GM12873 (cell line): ENCODE measurements around the gene FXYD4.

ENCODE experiments used
- TF ChIP-seq, protein P1 (sequence below): IDR thresholded peaks from 2 replicates; pipeline ENCODE4 v1.5.1; 2012; ENCODE audit warnings: low read depth, mild to moderate bottlenecking, moderate library complexity, low read length, control low read depth; ENCODE audit not compliant: insufficient read depth; ENCODE audit errors: missing control alignments

FXYD4 gene

DNA sequence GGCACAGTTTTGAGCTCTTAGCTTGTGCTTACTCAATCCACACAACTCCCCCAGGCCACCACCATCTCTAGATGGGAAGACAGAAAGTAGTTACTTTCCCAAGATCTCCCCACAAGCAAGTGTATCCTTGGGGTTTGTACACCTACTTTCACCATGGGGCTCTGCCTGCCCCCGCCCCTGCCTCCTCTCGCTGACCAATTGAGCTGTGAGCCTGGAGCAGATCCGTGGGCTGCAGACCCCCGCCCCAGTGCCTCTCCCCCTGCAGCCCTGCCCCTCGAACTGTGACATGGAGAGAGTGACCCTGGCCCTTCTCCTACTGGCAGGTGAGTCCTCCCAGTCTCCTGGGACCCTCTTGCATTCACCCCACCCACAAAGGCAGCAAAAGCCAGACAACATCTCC lies 2.0 kb downstream of the FXYD4 start:
- TF ChIP-seq, protein P1, sequence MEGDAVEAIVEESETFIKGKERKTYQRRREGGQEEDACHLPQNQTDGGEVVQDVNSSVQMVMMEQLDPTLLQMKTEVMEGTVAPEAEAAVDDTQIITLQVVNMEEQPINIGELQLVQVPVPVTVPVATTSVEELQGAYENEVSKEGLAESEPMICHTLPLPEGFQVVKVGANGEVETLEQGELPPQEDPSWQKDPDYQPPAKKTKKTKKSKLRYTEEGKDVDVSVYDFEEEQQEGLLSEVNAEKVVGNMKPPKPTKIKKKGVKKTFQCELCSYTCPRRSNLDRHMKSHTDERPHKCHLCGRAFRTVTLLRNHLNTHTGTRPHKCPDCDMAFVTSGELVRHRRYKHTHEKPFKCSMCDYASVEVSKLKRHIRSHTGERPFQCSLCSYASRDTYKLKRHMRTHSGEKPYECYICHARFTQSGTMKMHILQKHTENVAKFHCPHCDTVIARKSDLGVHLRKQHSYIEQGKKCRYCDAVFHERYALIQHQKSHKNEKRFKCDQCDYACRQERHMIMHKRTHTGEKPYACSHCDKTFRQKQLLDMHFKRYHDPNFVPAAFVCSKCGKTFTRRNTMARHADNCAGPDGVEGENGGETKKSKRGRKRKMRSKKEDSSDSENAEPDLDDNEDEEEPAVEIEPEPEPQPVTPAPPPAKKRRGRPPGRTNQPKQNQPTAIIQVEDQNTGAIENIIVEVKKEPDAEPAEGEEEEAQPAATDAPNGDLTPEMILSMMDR, result no peak

DNA sequence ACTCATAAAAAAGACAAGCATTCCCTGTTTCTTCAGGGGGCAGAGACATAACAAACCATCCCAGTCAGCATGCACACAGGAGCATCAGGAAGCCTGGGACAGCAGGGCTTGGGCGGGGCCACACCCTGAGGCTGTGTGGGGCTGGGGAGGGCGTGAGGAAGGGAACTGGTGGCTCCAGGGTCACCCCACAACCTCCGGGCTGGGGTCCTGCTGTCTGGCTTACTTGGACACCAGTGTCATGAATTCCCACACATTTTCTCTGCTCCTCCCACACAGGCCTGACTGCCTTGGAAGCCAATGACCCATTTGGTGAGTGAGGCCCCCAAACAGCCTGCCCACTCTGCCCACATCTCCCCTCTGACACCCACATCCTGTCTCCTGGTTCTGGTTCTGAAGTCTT lies 2.8 kb downstream of the FXYD4 start:
- TF ChIP-seq, protein P1, result no peak

DNA sequence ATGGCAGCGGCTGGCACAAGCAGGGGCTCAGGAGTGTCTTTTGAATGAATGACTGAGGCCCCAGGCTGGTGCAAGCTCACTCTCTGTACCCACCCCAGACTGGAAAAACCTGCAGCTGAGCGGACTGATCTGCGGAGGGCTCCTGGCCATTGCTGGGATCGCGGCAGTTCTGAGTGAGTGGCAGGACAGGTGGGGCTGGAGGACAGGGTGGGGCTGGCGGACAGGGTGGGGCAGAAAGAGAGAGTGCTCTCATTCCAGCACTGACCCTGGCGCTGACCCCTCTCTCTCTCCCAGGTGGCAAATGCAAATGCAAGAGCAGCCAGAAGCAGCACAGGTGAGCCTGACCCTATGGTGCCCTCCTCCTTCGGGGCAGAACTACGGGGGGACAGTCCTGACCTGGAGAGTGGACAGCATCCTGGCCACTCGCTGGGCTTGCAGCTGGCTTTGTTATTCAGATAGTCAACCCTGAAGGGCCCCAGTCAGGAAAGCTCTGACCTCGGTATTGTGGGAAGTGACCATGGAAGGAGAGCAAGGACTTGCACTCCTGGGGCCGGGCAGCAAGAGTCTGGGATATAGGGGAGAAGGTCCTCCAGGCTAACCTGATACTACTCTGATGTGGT lies 4.1 kb downstream of the FXYD4 start:
- TF ChIP-seq, protein P1, result no peak

DNA sequence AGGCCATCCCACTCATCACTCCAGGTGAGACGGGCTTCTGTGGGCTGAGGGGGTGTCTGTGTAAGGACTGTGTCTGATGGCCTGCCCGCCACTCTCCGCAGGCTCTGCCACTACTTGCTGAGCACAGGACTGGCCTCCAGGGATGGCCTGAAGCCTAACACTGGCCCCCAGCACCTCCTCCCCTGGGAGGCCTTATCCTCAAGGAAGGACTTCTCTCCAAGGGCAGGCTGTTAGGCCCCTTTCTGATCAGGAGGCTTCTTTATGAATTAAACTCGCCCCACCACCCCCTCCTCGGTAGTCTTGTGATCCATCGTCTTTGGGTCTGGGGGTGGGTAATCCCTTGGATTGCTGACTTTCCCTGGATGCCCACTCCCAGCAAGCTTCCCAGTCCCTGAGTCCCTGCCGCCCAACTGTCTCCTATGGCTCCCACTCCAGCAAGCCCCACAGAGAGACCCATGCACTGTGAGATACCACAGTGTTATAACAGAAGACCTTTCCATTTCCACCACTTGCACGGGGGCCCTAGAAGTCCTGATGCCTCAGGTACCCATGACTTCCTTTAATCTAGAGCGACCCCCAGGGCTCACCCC lies 4.7 kb downstream of the FXYD4 start:
- TF ChIP-seq, protein P1, result no peak

DNA sequence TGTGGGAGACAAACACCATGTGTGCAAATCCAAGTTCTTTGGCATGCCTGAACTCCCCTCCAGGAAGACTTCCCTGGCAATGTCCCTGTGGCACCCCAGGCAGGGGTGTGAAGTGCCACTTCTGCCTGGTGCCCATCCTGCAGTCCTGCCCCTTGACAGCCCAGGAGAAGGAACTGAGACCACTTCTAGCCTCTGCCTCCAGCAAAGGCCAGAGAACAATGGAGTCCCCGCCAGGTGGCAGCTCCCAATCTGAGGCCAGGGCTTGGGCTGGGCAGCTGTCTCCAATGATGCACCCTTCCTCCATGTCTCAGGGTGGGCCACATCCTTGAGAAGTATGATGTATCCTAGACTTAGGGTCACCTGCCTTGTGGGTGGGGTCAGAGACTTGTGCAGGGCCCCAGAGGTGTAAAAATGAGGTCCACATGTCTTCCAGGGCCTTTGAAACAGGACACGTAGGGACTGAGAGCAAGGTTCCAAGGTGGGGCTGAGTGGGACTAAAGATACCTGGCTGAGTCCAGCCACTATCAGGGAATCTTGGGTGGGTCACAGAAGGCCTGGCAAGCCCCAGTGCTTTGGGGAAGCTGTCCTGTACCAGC lies 5.5 kb downstream of the FXYD4 start:
- TF ChIP-seq, protein P1, result peak; percentile 31

DNA sequence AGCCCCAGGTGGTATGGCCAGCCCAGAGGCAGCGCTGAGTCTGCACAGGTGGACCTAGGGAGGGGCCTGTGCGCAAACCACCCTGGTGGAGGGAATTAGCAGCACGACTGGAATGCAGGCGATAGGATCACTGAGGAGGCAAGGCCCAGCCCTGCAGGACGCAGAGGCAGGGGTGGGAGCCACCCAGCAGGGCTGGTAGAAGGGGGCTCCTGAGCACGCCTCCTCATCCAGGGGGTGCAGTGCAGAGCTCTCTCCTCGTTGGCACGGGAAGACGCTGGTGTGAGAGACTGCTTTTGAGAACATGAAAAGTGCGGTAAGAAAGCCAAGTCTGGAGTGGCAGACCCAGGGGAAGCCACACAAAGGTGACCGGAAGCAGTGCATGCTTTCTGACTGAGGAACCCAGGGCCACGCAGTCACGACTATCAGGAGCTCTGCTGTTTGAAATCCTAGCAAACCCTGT lies 6.0 kb downstream of the FXYD4 start:
- TF ChIP-seq, protein P1, result no peak

DNA sequence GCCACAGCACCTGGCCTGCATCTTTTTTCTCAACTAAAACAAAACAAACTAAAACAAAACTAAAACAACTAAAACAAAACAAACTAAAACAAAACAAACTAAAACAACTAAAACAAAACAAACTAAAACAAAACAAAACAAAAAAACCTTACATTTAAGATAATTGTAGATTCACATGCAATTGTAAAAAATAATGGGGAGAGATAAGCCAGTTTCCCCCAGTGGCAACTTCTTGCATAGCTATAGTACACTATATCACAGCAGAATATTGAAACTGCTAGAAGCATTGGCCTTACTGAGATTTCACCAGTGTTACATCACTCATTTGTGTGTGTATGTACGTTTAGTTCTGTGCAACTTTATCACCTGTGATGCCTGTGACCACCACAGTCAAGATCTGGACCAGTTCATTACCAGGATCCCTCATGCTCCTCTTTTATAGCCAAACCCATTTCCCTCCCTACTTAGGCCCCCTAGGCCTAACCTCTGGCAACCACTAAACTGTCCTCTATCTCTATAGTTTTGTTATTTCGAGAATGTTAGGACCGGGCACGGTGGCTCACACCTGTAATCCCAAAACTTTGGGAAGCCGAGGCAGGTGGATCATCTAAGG lies 9.3 kb downstream of the FXYD4 start:
- TF ChIP-seq, protein P1, result peak; percentile 29
